Fibroblast of villous mesenchyme (primary cell): ENCODE results near the gene TMEM181. TPM values are rescaled to one million over a fixed set of nuclear protein-coding genes. Genes with fewer than 3 reads are reported as not detected.
A peak's percentile ranks its signal among the peaks of the same experiment; 100 is the strongest.

ENCODE experiments used
- DNase-seq: peaks from one replicate; pipeline ENCODE4 v3.0.0-alpha.2; 2010; ENCODE audit warnings: low read depth
- H3K4me3 ChIP-seq: 2 replicates; pipeline ENCODE4 v1.5.1; 2011; ENCODE audit warnings: low read depth, mild to moderate bottlenecking, low read length
- CTCF ChIP-seq: IDR thresholded peaks from 2 replicates; pipeline ENCODE4 v1.5.1; 2012; ENCODE audit warnings: low read depth, mild to moderate bottlenecking, low read length; ENCODE audit not compliant: insufficient read depth
- total RNA-seq: library from RNA; depleted of rRNA; stranded (reverse); fragments of >200 nt; gene quantifications from 2 replicates; pipeline ENCODE4 v1.2.3, GENCODE V29; 2012

Gene TMEM181
- total RNA-seq, 1 donor = 58.3 TPM

- TF ChIP-seq CTCF = no peak
- H3K4me3 ChIP-seq = peak overlapping the region; percentile 94
- no peak for DNase-seq
Measured at GRCh38 chr6:158643836-158644230, 83.9 kb downstream of the TMEM181 start.

- TF ChIP-seq CTCF = no peak
- DNase-seq = peak; percentile 90
- peak within 1 kb of the TSS; percentile 94 for H3K4me3 ChIP-seq
Measured at GRCh38 chr6:158644231-158645063, 84.6 kb downstream of the TMEM181 start, which contains the start of gene DYNLT1. Gene DYNLT1 (minus strand): TSS chr6:158644743. CDS start chr6:158644708, 35 bp downstream.

GRCh38 chr6:158645064-158646022 lies 85.5 kb downstream of the TMEM181 start:
- DNase-seq = no peak
- no peak for TF ChIP-seq CTCF
- H3K4me3 ChIP-seq = peak overlapping the region; percentile 94

- DNase-seq = no peak
- TF ChIP-seq CTCF = no peak
- no peak overlapping the region for H3K4me3 ChIP-seq
Measured at GRCh38 chr6:158646023-158646910, 86.4 kb downstream of the TMEM181 start.

GRCh38 chr6:158647501-158647900 lies 87.6 kb downstream of the TMEM181 start:
- no peak for DNase-seq
- no peak for TF ChIP-seq CTCF
- no peak overlapping the region for H3K4me3 ChIP-seq

GRCh38 chr6:158648682-158649131 lies 88.8 kb downstream of the TMEM181 start:
- H3K4me3 ChIP-seq = no peak overlapping the region
- DNase-seq = peak; percentile 91
- no peak for TF ChIP-seq CTCF
